Inflammatory macrophage treated with lipopolysaccharide for 1 hour (primary cell): ENCODE measurements around the gene ANKRD33B.

Source experiments
- DNase-seq, 2 donors: peaks; one replicate each; pipeline ENCODE4 v3.0.0-alpha.2; 2020 to 2022

Gene ANKRD33B

DNA sequence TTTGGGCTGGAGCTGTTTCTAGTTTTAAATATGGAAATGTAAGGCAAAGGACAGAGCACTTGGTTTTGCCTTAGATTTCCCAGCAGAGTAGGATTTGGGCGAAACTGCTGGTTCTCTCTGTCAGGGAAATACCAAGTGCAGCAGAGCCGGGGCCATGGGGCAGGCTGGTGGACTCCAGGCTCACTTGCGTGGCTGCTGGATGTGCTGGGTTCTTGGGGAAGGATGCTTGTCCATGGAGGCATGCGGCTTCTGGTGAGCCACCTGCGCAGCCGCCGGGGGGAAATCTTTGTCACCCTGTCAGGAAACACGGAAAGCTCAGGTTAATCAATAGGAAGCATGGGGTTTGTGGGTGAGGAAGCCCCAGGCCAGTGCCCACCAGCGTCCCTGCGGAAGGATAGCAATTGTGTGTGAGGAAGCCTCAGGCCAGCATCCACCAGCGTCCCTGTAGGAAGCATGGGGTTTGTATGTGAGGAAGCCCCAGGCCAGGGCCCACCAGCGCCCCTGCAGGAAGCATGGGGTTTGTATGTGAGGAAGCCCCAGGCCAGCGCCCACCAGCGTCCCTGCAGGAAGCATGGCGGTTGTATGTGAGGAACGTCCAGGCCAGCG lies 117.1 kb downstream of the ANKRD33B start:
- no peak for DNase-seq

- peak; percentile 35 to 86 for DNase-seq
Measured at GRCh38 chr5:10681731-10682679, 118.1 kb downstream of the ANKRD33B start.

GRCh38 chr5:10682801-10683525 lies 119.1 kb downstream of the ANKRD33B start:
- DNase-seq = no peak

DNA sequence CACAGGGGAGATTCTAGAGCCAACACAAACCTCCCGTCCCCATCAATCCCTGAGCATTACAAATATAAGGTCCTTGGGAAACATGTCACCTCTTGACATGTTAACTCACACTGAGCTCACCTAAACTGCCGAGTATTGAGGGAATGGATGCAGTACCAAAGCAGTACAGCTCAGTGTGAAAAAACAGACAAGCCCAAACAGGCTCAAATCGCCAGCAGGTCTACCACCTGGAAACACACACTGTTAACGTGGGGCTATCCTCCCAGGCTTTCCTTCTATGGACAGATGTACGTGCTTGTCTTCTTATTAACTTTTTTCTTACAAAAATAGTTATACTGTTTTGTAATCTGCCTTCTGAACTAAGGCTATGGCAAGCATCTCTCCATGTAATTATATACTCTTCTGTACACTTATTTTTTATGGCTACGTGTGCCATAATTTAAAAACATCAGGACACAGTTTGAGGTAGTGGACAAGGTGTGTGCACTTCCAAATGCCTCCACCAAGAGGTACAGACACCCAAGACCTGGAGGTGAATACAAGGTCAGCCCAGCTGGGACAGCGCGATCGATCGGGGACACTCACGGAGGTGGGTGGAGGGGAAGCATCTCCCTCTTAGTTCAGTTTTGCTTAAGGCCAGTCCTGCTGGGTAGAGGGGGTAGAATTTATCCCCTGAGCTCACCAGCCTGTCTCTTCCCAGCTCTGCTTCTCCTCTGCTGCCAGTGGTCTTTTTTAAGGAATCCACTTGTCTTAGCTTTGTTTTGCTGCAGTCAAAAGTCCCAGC lies 120.6 kb downstream of the ANKRD33B start:
- DNase-seq = no peak

GRCh38 chr5:10685115-10685521 lies 121.2 kb downstream of the ANKRD33B start:
- no peak for DNase-seq

DNA sequence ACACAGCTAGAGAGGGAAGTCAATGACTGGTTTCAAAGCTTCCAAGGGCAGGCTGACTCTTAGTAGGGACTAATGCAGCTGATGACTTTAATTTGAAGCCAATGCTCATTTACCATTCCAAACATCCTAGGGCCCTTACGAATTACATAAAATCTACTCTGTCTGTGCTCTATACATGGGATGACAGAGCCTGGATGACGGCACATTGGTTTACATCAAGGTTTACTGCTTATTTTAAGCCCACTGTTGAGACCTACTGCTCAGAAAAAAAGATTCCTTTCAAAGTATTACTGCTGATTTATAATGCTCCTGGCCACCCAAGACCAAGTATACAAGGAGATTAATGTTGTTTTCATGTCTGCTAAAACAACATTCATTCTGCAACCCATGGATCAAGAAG lies 123.0 kb downstream of the ANKRD33B start:
- DNase-seq = no peak

- DNase-seq = no peak
Measured at GRCh38 chr5:10688651-10689171, 124.8 kb downstream of the ANKRD33B start.

GRCh38 chr5:10689391-10690081 lies 125.7 kb downstream of the ANKRD33B start:
- peak in 1 of 2 donors; percentile 40 for DNase-seq

DNA sequence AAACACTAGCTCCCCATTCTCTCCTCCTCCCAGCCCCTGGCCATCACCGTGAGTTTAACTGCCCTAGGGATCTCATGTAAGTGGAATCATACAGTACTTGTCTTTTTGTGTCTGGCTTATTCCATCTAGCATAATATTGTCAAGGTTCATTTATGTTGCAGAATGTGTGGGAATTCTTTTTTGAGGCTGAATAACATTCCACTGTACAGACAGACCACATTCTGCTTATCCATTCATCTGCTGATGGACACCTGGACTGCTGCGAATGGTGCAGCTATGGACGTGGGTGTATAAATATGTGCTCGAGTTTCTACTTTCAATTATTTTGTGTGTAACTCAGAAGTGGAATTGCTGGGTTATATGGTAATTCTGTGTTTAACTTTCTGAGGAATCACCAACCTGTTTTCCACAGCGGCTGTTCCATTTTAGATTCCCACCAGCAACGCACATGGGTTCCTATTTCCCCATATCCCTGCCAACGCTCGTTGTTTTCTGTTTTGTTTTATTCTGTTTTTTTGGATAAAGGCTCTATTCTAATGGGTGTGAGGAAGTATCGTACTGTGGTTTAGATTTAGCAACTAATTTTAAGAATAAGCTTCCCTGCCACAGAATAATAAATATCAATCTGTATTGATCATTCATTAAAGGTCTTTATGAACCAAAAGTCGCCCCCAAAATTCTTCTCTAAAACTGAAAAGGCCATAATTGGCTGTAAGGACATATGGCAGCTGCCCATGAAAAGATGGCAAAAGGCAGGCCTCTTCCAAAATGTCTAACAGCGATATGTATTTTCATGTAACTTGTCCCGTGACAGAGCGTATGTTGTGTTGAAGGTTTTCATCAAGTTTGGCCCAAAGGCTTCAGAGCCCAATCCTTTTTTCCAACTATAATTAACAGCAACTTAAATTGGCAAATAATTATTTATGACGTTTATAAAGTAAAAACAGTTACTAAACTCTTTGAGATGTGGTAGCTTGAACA lies 126.9 kb downstream of the ANKRD33B start:
- no peak for DNase-seq

DNA sequence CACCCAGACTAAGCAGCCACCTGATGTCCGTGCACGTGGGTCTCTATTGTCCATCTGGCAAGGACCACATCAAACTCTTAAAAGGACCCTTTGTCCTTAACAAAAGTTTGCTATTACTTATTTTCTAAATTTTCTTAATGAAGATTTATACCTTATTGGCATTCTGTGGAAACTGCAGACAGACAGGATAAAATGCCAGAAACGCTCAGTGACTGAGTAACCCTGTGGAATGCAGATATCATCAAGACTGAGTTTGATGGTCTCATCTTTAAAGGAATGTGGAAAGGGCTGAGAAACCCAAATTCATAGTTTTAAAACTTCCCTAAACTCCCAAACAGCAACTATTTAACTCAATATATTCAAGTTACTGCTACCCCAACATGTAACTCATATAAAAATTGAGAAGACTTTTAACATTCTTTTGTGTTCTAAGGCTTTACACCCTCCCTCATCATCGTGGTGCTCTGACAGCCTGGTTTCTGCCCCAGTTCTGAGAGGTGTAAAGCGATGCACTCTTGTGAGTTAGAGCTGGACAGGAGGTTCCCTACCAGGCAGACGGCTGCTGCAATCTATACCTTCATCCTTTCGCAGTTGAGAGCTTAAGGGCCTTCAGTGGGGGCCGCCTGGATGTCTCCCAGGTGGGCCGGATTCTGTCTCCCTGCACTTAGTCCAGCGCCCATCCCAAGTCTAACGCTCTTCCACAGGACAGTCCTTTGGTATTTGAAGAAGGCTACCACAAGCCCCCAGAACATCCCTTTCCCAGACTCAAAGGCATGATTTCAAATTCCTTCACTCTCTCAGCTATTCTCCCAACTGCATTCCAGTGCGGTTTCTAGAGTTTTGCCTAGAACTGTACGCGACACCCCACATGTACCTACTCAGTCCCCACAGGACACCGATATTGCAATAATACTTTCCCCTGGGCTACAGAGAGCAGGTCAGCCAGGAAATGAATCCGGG lies 128.2 kb downstream of the ANKRD33B start:
- DNase-seq = no peak

GRCh38 chr5:10695055-10695649 lies 131.3 kb downstream of the ANKRD33B start:
- peak; percentile 49 to 71 for DNase-seq

DNA sequence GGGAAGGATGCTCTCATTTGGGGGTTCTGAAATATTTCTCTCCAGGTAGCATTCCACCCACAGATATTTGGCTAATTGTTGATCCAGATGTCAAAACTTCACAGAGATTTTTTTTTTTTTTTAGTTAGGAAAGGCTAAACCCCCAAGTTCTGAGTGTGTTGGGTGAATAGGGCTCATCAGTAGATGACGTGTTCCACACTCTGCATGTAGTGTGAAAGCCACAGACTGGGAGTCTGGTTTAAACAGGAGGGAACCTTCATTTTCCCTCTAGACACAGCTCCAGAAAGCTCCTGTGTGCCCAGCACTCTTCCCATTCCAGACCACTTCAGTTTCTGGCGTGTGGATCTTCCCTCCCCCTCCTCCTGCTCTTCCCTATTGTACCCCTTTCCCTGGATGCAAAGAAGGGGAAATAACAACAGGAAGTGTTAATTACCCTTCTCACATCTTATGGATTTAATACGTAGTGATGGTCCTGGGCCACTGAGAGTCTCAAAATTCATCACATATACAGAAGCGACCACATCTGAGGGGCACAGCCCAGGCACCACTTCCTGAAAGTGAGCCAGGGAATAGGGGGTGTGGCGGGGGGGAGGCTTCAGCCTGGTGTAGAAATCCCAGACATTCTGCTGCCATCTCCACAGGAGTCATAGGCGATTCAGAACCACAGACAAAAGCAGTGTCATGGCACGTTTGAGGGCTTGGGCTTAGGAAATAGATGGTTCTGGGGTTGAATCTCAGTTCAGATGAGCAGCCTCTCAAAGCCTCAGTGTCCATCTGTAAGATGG lies 132.1 kb downstream of the ANKRD33B start:
- DNase-seq = no peak

- DNase-seq = no peak
Measured at GRCh38 chr5:10699281-10699874, 135.5 kb downstream of the ANKRD33B start.

- no peak for DNase-seq
Measured at GRCh38 chr5:10699987-10700386, 136.1 kb downstream of the ANKRD33B start.

DNA sequence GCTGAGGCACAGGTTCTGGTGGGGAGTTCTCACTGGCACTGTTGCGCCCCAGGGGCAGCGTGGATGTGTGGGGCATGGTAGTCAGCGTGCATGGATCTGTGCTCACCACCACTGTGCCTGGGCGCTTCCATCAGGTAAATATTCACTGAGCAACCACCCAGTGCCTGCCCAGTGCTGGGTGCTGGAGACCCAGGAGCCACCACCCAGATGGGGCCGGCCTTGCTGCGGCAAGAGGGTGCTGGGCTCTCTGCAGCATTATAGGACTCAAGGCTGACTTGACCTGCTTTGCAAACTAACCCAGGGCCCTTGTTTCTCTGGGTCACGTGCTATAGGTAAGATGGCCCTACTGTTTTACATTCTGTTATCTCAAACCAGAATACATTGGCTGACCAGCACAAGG lies 136.6 kb downstream of the ANKRD33B start:
- no peak for DNase-seq

DNA sequence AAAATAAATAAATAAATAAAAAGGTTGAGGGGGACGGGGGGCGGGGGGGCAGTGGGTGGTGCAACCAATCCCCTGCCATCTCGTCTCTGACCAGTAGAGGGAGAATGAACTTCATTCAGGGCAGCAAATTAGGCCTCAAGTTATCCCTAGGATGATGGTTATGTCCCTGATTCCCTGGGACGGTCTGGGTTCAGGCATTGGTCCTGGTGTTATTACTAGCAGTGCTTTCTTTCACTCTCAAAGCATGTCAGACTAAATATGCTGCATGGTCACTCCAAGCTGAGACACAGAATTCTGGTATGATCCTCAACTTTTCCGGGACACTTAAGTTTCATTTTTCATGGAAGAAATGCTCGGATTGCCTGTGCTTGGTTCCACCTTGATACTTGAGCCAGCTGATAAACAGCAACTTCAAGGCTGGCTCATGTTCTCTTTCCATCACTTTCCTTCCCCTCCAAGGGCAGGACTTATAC lies 137.7 kb downstream of the ANKRD33B start:
- peak in 1 of 2 donors; percentile 59 for DNase-seq

GRCh38 chr5:10702040-10702629 lies 138.3 kb downstream of the ANKRD33B start:
- no peak for DNase-seq
